Mucosa of stomach (tissue), 1 donor: Measurements from ENCODE around the gene CYSLTR2.

ENCODE experiments used
- H3K27me3 ChIP-seq: one replicate; pipeline ENCODE4 v1.7.0; 2013; ENCODE audit warnings: mild to moderate bottlenecking, low read length; ENCODE audit not compliant: control insufficient read depth, insufficient read depth
- H3K36me3 ChIP-seq: one replicate; pipeline ENCODE4 v1.7.0; 2013; ENCODE audit warnings: low read length; ENCODE audit not compliant: control insufficient read depth, insufficient read depth
- H3K4me1 ChIP-seq: one replicate; pipeline ENCODE4 v1.7.0; 2013; ENCODE audit warnings: mild to moderate bottlenecking, low read length; ENCODE audit not compliant: control insufficient read depth, insufficient read depth
- H3K4me3 ChIP-seq: one replicate; pipeline ENCODE4 v1.7.0; 2013; ENCODE audit warnings: low read length
- H3K9ac ChIP-seq: one replicate; pipeline ENCODE4 v1.7.0; 2013; ENCODE audit warnings: mild to moderate bottlenecking, low read length, moderate library complexity
- H3K9me3 ChIP-seq: one replicate; pipeline ENCODE4 v1.7.0; 2013; ENCODE audit warnings: mild to moderate bottlenecking, low read length, moderate library complexity; ENCODE audit not compliant: control insufficient read depth
- donor health status: Pancreatic carcinoma.

Gene CYSLTR2

GRCh38 chr13:48731001-48731658 is 77.4 kb downstream of the CYSLTR2 start:
- Histone ChIP-seq H3K9ac (no peak overlapping the region), H3K36me3 (no peaks in the 10 kb centered on the region), H3K4me1 (peaks cover 5% of the 10 kb centered on the region), H3K27me3 (no peaks in the 10 kb centered on the region), H3K4me3 (no peak overlapping the region), H3K9me3 (no peaks in the 10 kb centered on the region)

GRCh38 chr13:48731957-48732569 is 78.3 kb downstream of the CYSLTR2 start:
- H3K9me3 ChIP-seq: no peaks in the 10 kb centered on the region
- no peaks in the 10 kb centered on the region for H3K27me3 ChIP-seq
- no peak overlapping the region for H3K4me3 ChIP-seq
- H3K9ac ChIP-seq: no peak overlapping the region
- no peaks in the 10 kb centered on the region for H3K36me3 ChIP-seq
- H3K4me1 ChIP-seq: peaks cover 5% of the 10 kb centered on the region

GRCh38 chr13:48733739-48734335 is 80.1 kb downstream of the CYSLTR2 start:
- H3K9me3 ChIP-seq: no peaks in the 10 kb centered on the region
- no peaks in the 10 kb centered on the region for H3K36me3 ChIP-seq
- no peaks in the 10 kb centered on the region for H3K27me3 ChIP-seq
- H3K4me3 ChIP-seq: no peak overlapping the region
- peaks cover 5% of the 10 kb centered on the region for H3K4me1 ChIP-seq
- no peak overlapping the region for H3K9ac ChIP-seq

- Histone ChIP-seq H3K4me3 (no peak overlapping the region), H3K27me3 (no peaks in the 10 kb centered on the region), H3K4me1 (no peaks in the 10 kb centered on the region), H3K36me3 (no peaks in the 10 kb centered on the region), H3K9ac (no peak overlapping the region), H3K9me3 (no peaks in the 10 kb centered on the region)
Observed at GRCh38 chr13:48735571-48735970, 81.8 kb downstream of the CYSLTR2 start.

- no peaks in the 10 kb centered on the region for H3K27me3 ChIP-seq
Observed at GRCh38 chr13:48737689-48738088, 84.0 kb downstream of the CYSLTR2 start.

GRCh38 chr13:48738311-48738710 is 84.6 kb downstream of the CYSLTR2 start:
- Histone ChIP-seq H3K4me1 (no peaks in the 10 kb centered on the region), H3K9ac (no peak overlapping the region), H3K4me3 (no peak overlapping the region), H3K9me3 (no peaks in the 10 kb centered on the region), H3K36me3 (no peaks in the 10 kb centered on the region), H3K27me3 (no peaks in the 10 kb centered on the region)

More at GRCh38 chr13:48737689-48738088, 84.0 kb downstream of the CYSLTR2 start:
- Histone ChIP-seq H3K4me1 (no peaks in the 10 kb centered on the region), H3K9ac (no peak overlapping the region), H3K36me3 (no peaks in the 10 kb centered on the region), H3K9me3 (no peaks in the 10 kb centered on the region), H3K4me3 (no peak overlapping the region)

- no peaks in the 10 kb centered on the region for H3K36me3 ChIP-seq
- no peaks in the 10 kb centered on the region for H3K4me1 ChIP-seq
- H3K27me3 ChIP-seq: no peaks in the 10 kb centered on the region
- H3K9me3 ChIP-seq: no peaks in the 10 kb centered on the region
- H3K9ac ChIP-seq: no peak overlapping the region
- H3K4me3 ChIP-seq: no peak overlapping the region
Observed at GRCh38 chr13:48739386-48739964, 85.7 kb downstream of the CYSLTR2 start.

- Histone ChIP-seq H3K4me3 (no peak overlapping the region), H3K9me3 (no peaks in the 10 kb centered on the region), H3K36me3 (no peaks in the 10 kb centered on the region), H3K4me1 (no peaks in the 10 kb centered on the region), H3K27me3 (no peaks in the 10 kb centered on the region), H3K9ac (no peak overlapping the region)
Observed at GRCh38 chr13:48741377-48741776, 87.6 kb downstream of the CYSLTR2 start.

- H3K9me3 ChIP-seq: no peaks in the 10 kb centered on the region
- H3K36me3 ChIP-seq: no peaks in the 10 kb centered on the region
- peaks cover 6% of the 10 kb centered on the region for H3K4me1 ChIP-seq
- no peaks in the 10 kb centered on the region for H3K27me3 ChIP-seq
- H3K4me3 ChIP-seq: no peak overlapping the region
- H3K9ac ChIP-seq: no peak overlapping the region
Observed at GRCh38 chr13:48746821-48747220, 93.1 kb downstream of the CYSLTR2 start.

GRCh38 chr13:48748681-48749080 is 95.0 kb downstream of the CYSLTR2 start:
- Histone ChIP-seq H3K4me1 (peaks cover 6% of the 10 kb centered on the region), H3K36me3 (no peaks in the 10 kb centered on the region), H3K4me3 (no peak overlapping the region), H3K9ac (no peak overlapping the region), H3K9me3 (no peaks in the 10 kb centered on the region), H3K27me3 (no peaks in the 10 kb centered on the region)

- peaks cover 6% of the 10 kb centered on the region for H3K4me1 ChIP-seq
- no peak overlapping the region for H3K4me3 ChIP-seq
- H3K9me3 ChIP-seq: no peaks in the 10 kb centered on the region
- H3K36me3 ChIP-seq: no peaks in the 10 kb centered on the region
- no peak overlapping the region for H3K9ac ChIP-seq
- no peaks in the 10 kb centered on the region for H3K27me3 ChIP-seq
Observed at GRCh38 chr13:48749144-48749543, 95.4 kb downstream of the CYSLTR2 start.
